ENCODE data around the gene CNIH4. TPM values are rescaled to one million over a fixed set of nuclear protein-coding genes. Genes with fewer than 3 reads are reported as not detected.
A peak's percentile ranks its signal among the peaks of the same experiment; 100 is the strongest.

Gene CNIH4
- total RNA-seq, 1 donor from 2014 or later: 52.7 TPM

DNA sequence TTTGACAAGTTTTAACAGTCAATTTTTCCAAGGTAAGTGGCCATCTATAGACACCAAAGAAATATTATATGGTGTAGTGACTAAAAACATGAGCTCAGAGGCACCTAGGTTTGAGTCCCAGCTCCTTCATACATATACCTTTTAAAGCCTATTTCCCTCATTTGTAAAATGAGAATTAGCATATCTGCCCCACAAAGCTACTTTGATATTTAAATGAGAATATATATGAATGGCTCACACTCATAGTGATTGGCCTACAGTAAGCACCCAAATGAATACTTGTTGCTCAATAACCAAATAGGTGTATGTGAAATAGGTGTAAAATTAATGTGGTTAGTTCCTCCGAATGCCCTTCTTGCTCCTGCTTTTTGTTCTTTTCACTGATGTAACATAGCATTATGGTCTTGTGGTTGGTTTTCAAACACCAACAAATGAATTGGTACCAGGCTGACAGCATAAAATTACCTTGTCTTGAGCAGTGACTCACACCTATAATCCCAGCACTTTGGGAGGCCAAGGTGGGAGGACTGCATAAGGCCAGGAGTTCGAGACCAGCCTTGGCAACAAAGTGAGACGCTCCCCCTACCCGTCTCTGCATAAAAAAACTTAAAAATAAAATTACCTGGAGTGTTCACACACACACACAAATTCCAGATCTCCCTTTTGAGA, 25.3 kb downstream of the CNIH4 start:
- Mint-ChIP-seq H3K9me3 (ENCODE audit: low read depth) (no peaks in the 10 kb centered on the region), H3K4me1 (ENCODE audit: low read depth) (peaks cover 33% of the 10 kb centered on the region), H3K4me3 (ENCODE audit: unreplicated experiment) (no peak overlapping the region), H3K27ac (ENCODE audit: unreplicated experiment) (no peak overlapping the region), H3K36me3 (ENCODE audit: low read depth) (peaks cover 8% of the 10 kb centered on the region), H3K27me3 (ENCODE audit: low read depth) (no peaks in the 10 kb centered on the region)
- TF ChIP-seq, protein P1, sequence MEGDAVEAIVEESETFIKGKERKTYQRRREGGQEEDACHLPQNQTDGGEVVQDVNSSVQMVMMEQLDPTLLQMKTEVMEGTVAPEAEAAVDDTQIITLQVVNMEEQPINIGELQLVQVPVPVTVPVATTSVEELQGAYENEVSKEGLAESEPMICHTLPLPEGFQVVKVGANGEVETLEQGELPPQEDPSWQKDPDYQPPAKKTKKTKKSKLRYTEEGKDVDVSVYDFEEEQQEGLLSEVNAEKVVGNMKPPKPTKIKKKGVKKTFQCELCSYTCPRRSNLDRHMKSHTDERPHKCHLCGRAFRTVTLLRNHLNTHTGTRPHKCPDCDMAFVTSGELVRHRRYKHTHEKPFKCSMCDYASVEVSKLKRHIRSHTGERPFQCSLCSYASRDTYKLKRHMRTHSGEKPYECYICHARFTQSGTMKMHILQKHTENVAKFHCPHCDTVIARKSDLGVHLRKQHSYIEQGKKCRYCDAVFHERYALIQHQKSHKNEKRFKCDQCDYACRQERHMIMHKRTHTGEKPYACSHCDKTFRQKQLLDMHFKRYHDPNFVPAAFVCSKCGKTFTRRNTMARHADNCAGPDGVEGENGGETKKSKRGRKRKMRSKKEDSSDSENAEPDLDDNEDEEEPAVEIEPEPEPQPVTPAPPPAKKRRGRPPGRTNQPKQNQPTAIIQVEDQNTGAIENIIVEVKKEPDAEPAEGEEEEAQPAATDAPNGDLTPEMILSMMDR (IDR thresholded peaks at IDR 0.05): no peak
- DNase-seq (ENCODE audit: low spot score): no peak

DNA sequence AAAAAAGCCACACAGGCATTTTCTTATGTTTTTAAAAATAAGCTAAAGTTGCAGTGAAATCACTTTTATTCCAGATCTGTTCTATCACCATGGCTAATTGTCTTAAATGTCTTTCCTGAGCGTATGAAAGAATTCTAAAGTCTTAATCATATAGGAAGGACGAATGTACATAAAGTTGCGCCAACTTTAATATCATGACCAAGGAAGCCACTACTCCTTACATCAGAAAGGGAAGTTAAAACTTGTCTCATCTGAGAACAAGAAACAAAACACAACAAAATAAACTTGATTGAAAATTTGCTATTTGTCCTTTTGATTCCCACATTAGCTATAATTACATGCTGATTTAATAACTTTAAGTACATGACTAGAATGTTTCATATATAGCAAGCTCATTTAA, 26.5 kb downstream of the CNIH4 start:
- Mint-ChIP-seq H3K27ac (ENCODE audit: unreplicated experiment) (no peak overlapping the region), H3K4me3 (ENCODE audit: unreplicated experiment) (no peak overlapping the region), H3K27me3 (ENCODE audit: low read depth) (no peaks in the 10 kb centered on the region), H3K9me3 (ENCODE audit: low read depth) (no peaks in the 10 kb centered on the region), H3K36me3 (ENCODE audit: low read depth) (peaks cover 8% of the 10 kb centered on the region), H3K4me1 (ENCODE audit: low read depth) (peaks cover 35% of the 10 kb centered on the region)
- TF ChIP-seq, protein P1 (IDR thresholded peaks at IDR 0.05): no peak
- no peak for DNase-seq (ENCODE audit: low spot score)

DNA sequence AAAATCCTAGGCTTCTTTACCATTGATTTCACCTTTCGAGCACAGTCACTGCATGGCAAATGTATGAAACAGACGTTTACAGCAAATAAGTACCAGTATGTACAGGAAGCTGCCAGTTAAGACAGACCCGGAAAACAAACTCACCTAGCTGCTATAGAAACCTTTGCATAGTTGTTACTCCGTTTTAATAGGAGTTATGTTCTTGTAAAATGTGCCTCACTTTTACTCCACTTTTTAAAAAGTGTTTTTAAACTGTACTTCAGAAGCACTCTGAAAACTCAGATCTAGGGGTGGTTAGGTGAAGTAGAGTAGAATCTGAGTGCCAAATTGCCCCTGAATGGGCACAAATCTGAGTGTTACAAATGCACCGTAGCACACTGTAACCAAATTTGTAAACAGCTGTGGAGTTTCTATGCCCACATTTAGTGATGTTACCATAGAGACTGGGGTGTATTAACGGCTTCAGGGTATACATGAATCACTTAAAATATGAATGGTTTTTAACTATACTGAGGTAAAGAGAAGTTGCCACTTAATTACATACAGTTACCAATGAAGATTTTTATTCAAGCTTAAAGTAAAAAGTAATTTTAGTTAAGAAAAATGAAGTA, 30.7 kb downstream of the CNIH4 start:
- Mint-ChIP-seq H3K36me3 (ENCODE audit: low read depth) (peaks cover 21% of the 10 kb centered on the region), H3K4me3 (ENCODE audit: unreplicated experiment) (no peak overlapping the region), H3K4me1 (ENCODE audit: low read depth) (peaks cover 34% of the 10 kb centered on the region), H3K27me3 (ENCODE audit: low read depth) (no peaks in the 10 kb centered on the region), H3K9me3 (ENCODE audit: low read depth) (no peaks in the 10 kb centered on the region), H3K27ac (ENCODE audit: unreplicated experiment) (no peak overlapping the region)
- DNase-seq (ENCODE audit: low spot score): no peak
- TF ChIP-seq, protein P1 (IDR thresholded peaks at IDR 0.05): no peak

DNA sequence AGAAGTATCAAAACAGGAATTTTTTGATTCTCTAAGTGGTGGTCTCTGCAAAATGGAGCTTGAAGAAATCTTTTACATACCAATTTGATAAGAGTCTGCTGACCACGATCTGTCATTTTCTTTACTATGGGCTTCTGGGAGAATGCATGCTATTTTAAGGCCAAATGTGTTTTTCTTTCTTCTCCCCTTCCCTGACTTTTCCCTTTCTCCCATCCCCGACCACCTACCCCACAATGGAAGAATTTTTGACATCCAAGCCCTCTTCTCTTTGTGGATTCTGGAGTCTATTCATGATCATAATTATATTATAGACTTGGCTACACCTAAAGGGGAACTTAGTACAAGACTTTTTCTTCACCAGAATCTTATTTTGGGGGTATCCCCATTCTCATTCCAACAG, 31.3 kb downstream of the CNIH4 start:
- no peak for DNase-seq (ENCODE audit: low spot score)
- Mint-ChIP-seq H3K27ac (ENCODE audit: unreplicated experiment) (peak overlapping the region; percentile 57), H3K4me3 (ENCODE audit: unreplicated experiment) (no peak overlapping the region), H3K27me3 (ENCODE audit: low read depth) (no peaks in the 10 kb centered on the region), H3K36me3 (ENCODE audit: low read depth) (peaks cover 26% of the 10 kb centered on the region), H3K4me1 (ENCODE audit: low read depth) (peaks cover 34% of the 10 kb centered on the region), H3K9me3 (ENCODE audit: low read depth) (no peaks in the 10 kb centered on the region)
- TF ChIP-seq, protein P1 (IDR thresholded peaks at IDR 0.05): no peak

DNA sequence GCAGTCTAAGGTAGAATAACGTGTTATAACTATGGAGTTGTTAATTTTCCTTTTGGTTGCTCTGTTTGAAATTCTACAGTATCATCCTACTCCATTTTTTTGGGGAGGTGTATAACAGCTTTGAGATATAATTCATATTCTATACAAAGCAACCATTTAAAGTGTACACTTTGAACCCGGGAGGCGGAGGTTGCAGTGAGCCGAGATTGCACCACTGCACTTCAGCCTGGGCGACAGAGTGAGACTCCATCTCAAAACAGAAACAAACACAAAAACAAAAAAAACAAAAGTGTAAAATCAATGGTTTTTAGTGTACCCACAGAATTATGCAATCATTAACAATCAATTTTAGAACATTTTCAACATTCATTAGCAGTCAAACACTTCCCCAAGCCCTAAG, 33.8 kb downstream of the CNIH4 start:
- Mint-ChIP-seq H3K36me3 (ENCODE audit: low read depth) (peaks cover 26% of the 10 kb centered on the region), H3K4me3 (ENCODE audit: unreplicated experiment) (no peak overlapping the region), H3K4me1 (ENCODE audit: low read depth) (peaks cover 31% of the 10 kb centered on the region), H3K27ac (ENCODE audit: unreplicated experiment) (no peak overlapping the region), H3K9me3 (ENCODE audit: low read depth) (no peaks in the 10 kb centered on the region), H3K27me3 (ENCODE audit: low read depth) (no peaks in the 10 kb centered on the region)
- DNase-seq (ENCODE audit: low spot score): no peak
- TF ChIP-seq, protein P1 (IDR thresholded peaks at IDR 0.05): no peak
